ENCODE data around the gene SDS.
A peak's percentile ranks its signal among the peaks of the same experiment; 100 is the strongest.

The SDS gene, protein sequence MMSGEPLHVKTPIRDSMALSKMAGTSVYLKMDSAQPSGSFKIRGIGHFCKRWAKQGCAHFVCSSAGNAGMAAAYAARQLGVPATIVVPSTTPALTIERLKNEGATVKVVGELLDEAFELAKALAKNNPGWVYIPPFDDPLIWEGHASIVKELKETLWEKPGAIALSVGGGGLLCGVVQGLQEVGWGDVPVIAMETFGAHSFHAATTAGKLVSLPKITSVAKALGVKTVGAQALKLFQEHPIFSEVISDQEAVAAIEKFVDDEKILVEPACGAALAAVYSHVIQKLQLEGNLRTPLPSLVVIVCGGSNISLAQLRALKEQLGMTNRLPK

GRCh38 chr12:113403435-113404415, at the start of gene SDS:
Gene SDS, minus strand, starts transcription at chr12:113403887. Its CDS starts 4,179 bp downstream, at chr12:113399708.
- Histone ChIP-seq H3K4me1 (ENCODE audit: control insufficient read depth, insufficient read depth, low read length) (peaks cover 13% of the 10 kb centered on the region), H3K27me3 (replicated peaks; ENCODE audit: control insufficient read depth, insufficient read depth, low read length) (peaks cover 13% of the 10 kb centered on the region), H3K9ac (ENCODE audit: low read length) (no peak within 1 kb of the TSS), H3K9me3 (ENCODE audit: control insufficient read depth, low read length) (no peaks in the 10 kb centered on the region), H3K4me3 (ENCODE audit: low read length) (peak within 1 kb of the TSS; percentile 65), H3K36me3 (ENCODE audit: control insufficient read depth, insufficient read depth, low read length, severe bottlenecking) (no peaks in the 10 kb centered on the region)
- peak; percentile 18 for DNase-seq (ENCODE audit: low read depth)

DNA sequence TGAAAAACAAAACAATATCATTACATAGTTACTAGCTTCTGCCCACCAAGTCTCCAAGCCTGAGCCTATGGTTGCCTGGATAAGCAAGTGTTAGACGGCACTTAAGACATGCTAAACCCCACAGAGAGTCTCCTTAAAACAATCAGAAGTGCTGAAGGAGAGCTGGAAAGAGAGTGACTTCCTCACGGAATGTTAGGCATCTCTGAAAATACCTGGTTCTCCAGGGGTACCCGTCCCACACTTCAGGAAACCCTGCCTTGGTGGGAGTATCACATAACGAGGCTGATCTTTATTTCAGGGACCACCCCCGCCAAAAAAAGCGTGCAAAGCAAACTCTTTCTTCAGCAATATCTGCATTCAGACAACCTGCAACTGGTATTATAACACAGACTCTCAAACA, 49.6 kb upstream of the SDS start:
- H3K4me3 ChIP-seq (ENCODE audit: low read length) = no peak overlapping the region
- no peaks in the 10 kb centered on the region for H3K36me3 ChIP-seq (ENCODE audit: control insufficient read depth, insufficient read depth, low read length, severe bottlenecking)
- H3K9me3 ChIP-seq (ENCODE audit: control insufficient read depth, low read length) = no peaks in the 10 kb centered on the region
- no peaks in the 10 kb centered on the region for H3K4me1 ChIP-seq (ENCODE audit: control insufficient read depth, insufficient read depth, low read length)
- no peak overlapping the region for H3K9ac ChIP-seq (ENCODE audit: low read length)
- peaks cover 39% of the 10 kb centered on the region for H3K27me3 ChIP-seq (replicated peaks; ENCODE audit: control insufficient read depth, insufficient read depth, low read length)
- no peak for DNase-seq (ENCODE audit: low read depth)

DNA sequence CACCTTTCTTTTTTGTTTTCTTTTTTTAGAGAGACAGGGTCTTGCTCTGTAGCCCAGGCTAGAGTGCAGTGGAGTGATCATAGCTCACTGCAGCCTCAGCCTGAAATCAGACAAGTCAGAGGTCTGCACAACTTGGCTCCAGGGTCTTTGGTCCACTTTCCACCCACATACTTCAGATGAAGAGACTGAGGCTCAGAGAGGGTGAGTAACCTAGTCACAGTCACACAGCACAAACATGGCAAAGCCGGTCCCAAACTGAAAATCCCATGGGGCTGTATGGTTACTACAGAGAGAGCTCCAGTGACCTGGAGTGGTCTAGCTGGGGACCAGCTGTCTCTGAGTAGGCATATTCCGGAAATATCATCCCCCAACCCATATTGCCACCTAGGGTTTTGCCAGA, 48.8 kb upstream of the SDS start:
- Histone ChIP-seq H3K4me3 (ENCODE audit: low read length) (no peak overlapping the region), H3K4me1 (ENCODE audit: control insufficient read depth, insufficient read depth, low read length) (no peaks in the 10 kb centered on the region), H3K9ac (ENCODE audit: low read length) (no peak overlapping the region), H3K27me3 (replicated peaks; ENCODE audit: control insufficient read depth, insufficient read depth, low read length) (peaks cover 37% of the 10 kb centered on the region), H3K9me3 (ENCODE audit: control insufficient read depth, low read length) (no peaks in the 10 kb centered on the region), H3K36me3 (ENCODE audit: control insufficient read depth, insufficient read depth, low read length, severe bottlenecking) (no peaks in the 10 kb centered on the region)
- no peak for DNase-seq (ENCODE audit: low read depth)

GRCh38 chr12:113449839-113450238, 46.2 kb upstream of the SDS start:
- Histone ChIP-seq H3K9me3 (ENCODE audit: control insufficient read depth, low read length) (peaks cover 10% of the 10 kb centered on the region), H3K27me3 (replicated peaks; ENCODE audit: control insufficient read depth, insufficient read depth, low read length) (peaks cover 44% of the 10 kb centered on the region), H3K9ac (ENCODE audit: low read length) (no peak overlapping the region), H3K4me1 (ENCODE audit: control insufficient read depth, insufficient read depth, low read length) (no peaks in the 10 kb centered on the region), H3K4me3 (ENCODE audit: low read length) (no peak overlapping the region), H3K36me3 (ENCODE audit: control insufficient read depth, insufficient read depth, low read length, severe bottlenecking) (no peaks in the 10 kb centered on the region)
- no peak for DNase-seq (ENCODE audit: low read depth)

DNA sequence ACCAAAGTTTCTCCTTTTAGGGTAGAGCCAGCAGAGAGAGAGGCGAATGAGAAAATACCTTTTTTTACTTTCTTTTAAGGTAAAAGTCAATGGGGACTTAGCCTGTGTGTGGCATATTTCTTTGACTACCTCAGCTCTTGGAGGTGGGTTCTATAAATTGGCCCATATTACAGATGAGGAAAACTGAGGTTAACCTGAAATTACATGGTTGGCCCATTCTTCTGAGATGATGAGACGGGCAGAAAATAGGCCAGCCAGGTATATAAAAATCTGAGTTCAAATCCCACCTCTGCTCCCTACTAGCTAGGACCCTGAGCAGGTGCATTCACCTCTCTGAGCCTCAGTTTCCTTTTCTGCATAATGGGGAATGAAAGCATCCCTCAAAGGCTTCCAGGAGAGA, 45.6 kb upstream of the SDS start:
- H3K4me3 ChIP-seq (ENCODE audit: low read length) = no peak overlapping the region
- H3K9ac ChIP-seq (ENCODE audit: low read length) = no peak overlapping the region
- peaks cover 10% of the 10 kb centered on the region for H3K9me3 ChIP-seq (ENCODE audit: control insufficient read depth, low read length)
- peaks cover 48% of the 10 kb centered on the region for H3K27me3 ChIP-seq (replicated peaks; ENCODE audit: control insufficient read depth, insufficient read depth, low read length)
- H3K4me1 ChIP-seq (ENCODE audit: control insufficient read depth, insufficient read depth, low read length) = no peaks in the 10 kb centered on the region
- no peak for DNase-seq (ENCODE audit: low read depth)
- H3K36me3 ChIP-seq (ENCODE audit: control insufficient read depth, insufficient read depth, low read length, severe bottlenecking) = no peaks in the 10 kb centered on the region

DNA sequence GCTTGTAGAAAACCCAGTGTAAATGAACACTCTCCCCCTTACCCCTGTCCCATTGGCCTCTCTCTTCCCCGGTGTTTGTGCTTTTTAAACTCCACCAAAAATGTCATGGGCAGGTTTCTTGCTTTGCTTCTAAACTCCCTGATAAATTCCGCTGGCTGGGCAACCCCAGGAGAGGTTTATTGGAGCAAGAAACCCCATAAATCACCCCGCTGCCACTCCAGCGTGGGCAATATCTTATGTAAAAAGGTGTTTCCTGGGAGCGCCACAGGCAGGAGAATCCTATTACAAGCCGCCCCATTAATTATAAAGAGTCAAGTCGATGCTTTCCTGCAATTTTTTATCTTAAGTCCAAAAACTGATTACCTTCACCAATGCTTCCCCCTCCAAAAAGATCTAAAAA, 45.2 kb upstream of the SDS start:
- no peak for DNase-seq (ENCODE audit: low read depth)
- H3K4me3 ChIP-seq (ENCODE audit: low read length) = no peak overlapping the region
- H3K36me3 ChIP-seq (ENCODE audit: control insufficient read depth, insufficient read depth, low read length, severe bottlenecking) = no peaks in the 10 kb centered on the region
- no peak overlapping the region for H3K9ac ChIP-seq (ENCODE audit: low read length)
- H3K9me3 ChIP-seq (ENCODE audit: control insufficient read depth, low read length) = peaks cover 10% of the 10 kb centered on the region
- no peaks in the 10 kb centered on the region for H3K4me1 ChIP-seq (ENCODE audit: control insufficient read depth, insufficient read depth, low read length)
- peaks cover 52% of the 10 kb centered on the region for H3K27me3 ChIP-seq (replicated peaks; ENCODE audit: control insufficient read depth, insufficient read depth, low read length)

- H3K36me3 ChIP-seq (ENCODE audit: control insufficient read depth, insufficient read depth, low read length, severe bottlenecking) = no peaks in the 10 kb centered on the region
- no peak overlapping the region for H3K4me3 ChIP-seq (ENCODE audit: low read length)
- H3K27me3 ChIP-seq (replicated peaks; ENCODE audit: control insufficient read depth, insufficient read depth, low read length) = peaks cover 63% of the 10 kb centered on the region
- peaks cover 10% of the 10 kb centered on the region for H3K9me3 ChIP-seq (ENCODE audit: control insufficient read depth, low read length)
- no peaks in the 10 kb centered on the region for H3K4me1 ChIP-seq (ENCODE audit: control insufficient read depth, insufficient read depth, low read length)
- no peak for DNase-seq (ENCODE audit: low read depth)
- no peak overlapping the region for H3K9ac ChIP-seq (ENCODE audit: low read length)
These were observed 42.0 kb upstream of the SDS start for GRCh38 chr12:113445544-113446171.

GRCh38 chr12:113443030-113443539, 39.4 kb upstream of the SDS start:
- DNase-seq (ENCODE audit: low read depth) = no peak
- peaks cover 10% of the 10 kb centered on the region for H3K9me3 ChIP-seq (ENCODE audit: control insufficient read depth, low read length)
- H3K9ac ChIP-seq (ENCODE audit: low read length) = no peak overlapping the region
- H3K4me3 ChIP-seq (ENCODE audit: low read length) = no peak overlapping the region
- H3K36me3 ChIP-seq (ENCODE audit: control insufficient read depth, insufficient read depth, low read length, severe bottlenecking) = no peaks in the 10 kb centered on the region
- peaks cover 83% of the 10 kb centered on the region for H3K27me3 ChIP-seq (replicated peaks; ENCODE audit: control insufficient read depth, insufficient read depth, low read length)
- no peaks in the 10 kb centered on the region for H3K4me1 ChIP-seq (ENCODE audit: control insufficient read depth, insufficient read depth, low read length)

DNA sequence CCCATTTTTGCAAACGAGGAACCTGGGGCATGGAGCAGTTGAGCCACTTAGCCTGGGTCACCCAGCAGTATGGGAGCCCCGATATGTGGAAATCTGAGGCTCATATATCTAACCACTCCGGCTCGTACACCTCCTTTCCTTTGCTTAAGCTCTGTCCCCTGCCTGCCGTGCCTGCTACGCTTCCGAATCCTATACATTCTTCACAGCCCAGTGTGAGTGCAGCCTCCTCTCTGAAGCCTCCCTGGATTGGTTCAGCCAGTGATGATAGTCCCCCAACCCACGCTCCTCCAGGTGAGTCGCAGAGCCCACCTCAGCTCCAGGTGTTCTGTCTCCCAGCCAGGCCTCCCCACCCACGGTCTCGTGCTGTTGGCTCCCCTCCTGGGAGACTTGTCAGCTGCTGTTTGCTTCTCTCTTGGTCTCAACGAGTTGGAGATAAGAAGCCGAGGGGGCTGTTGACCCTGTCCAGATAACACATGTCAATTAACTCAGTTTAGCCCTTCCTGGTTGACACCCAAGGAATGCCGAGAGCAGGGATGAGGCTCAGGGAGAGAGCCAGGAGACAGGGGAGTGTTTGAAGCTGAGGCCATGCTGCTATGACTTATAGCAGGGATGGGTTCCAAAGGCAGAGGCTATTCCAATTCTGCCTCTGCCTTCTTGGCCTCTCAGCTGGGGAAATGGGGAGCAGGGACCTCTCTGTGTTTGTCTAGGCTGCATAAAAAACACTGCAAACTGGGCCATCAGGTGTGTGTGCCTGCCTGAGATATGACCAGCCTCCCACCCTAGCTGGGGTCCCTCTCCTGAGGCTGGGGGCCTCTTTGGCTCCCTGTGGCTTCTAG, 37.5 kb upstream of the SDS start:
- peaks cover 88% of the 10 kb centered on the region for H3K27me3 ChIP-seq (replicated peaks; ENCODE audit: control insufficient read depth, insufficient read depth, low read length)
- H3K9me3 ChIP-seq (ENCODE audit: control insufficient read depth, low read length) = peaks cover 9% of the 10 kb centered on the region
- H3K9ac ChIP-seq (ENCODE audit: low read length) = no peak overlapping the region
- H3K4me1 ChIP-seq (ENCODE audit: control insufficient read depth, insufficient read depth, low read length) = no peaks in the 10 kb centered on the region
- no peaks in the 10 kb centered on the region for H3K36me3 ChIP-seq (ENCODE audit: control insufficient read depth, insufficient read depth, low read length, severe bottlenecking)
- no peak for DNase-seq (ENCODE audit: low read depth)
- H3K4me3 ChIP-seq (ENCODE audit: low read length) = no peak overlapping the region

- H3K36me3 ChIP-seq (ENCODE audit: control insufficient read depth, insufficient read depth, low read length, severe bottlenecking) = no peaks in the 10 kb centered on the region
- H3K9ac ChIP-seq (ENCODE audit: low read length) = no peak overlapping the region
- H3K4me1 ChIP-seq (ENCODE audit: control insufficient read depth, insufficient read depth, low read length) = no peaks in the 10 kb centered on the region
- peaks cover 79% of the 10 kb centered on the region for H3K27me3 ChIP-seq (replicated peaks; ENCODE audit: control insufficient read depth, insufficient read depth, low read length)
- no peak overlapping the region for H3K4me3 ChIP-seq (ENCODE audit: low read length)
- peaks cover under 1% of the 10 kb centered on the region for H3K9me3 ChIP-seq (ENCODE audit: control insufficient read depth, low read length)
- DNase-seq (ENCODE audit: low read depth) = no peak
These were observed 36.6 kb upstream of the SDS start for GRCh38 chr12:113440336-113440735.
